ENCODE measurements around the gene SOHLH1. TPM values are rescaled to one million over a fixed set of nuclear protein-coding genes. Genes with fewer than 3 reads are reported as not detected.

The SOHLH1 gene
- total and polyA plus RNA-seq, 10 of the 15 experiments (the other 5 are each of a cell fraction or from before 2014, with no cell fraction given): not detected

DNA sequence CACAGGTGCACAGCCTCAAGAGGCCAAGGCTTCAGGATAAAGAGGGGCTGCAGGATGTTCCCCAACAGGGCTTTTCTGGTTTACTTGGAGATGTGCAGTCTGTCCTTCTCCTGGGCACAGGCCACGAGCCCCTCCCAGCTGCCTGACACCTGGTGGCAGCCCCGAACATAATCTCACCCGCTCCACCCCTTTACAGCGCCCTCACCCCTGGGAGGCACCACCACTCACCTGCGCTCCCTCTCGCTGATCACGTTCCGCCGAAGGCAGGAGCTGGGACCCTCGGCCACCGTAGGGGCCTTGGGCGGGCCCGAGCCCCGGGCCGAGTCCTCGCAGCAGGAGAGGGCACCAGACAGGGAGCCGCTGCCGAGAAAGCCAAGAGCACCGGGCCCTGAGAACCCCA is 514 bp downstream of the SOHLH1 start:
- H3K79me2 ChIP-seq (ENCODE audit: control insufficient read depth, insufficient read depth, low read length): no peaks in the 10 kb centered on the region
- FAIRE-seq (no peak), DNase-seq (ENCODE audit: low read depth, low spot score) (no peak), ATAC-seq (no peak)
- no peaks in the 10 kb centered on the region for H3K9me3 ChIP-seq (replicated peaks; ENCODE audit: control insufficient read depth, insufficient read depth, low read length)
- no peaks in the 10 kb centered on the region; a peak in 1 of 4 replicates for H3K27me3 ChIP-seq (replicated peaks in 1 of 2; ENCODE audit: control insufficient read depth in 2 of 2, insufficient read depth in 2 of 2, low read length in 1 of 2)
- no peak overlapping the region for H2AFZ ChIP-seq (ENCODE audit: control insufficient read depth, low read depth, low read length)
- H3K4me2 ChIP-seq (ENCODE audit: control insufficient read depth, insufficient read depth): no peak overlapping the region
- ChIA-PET CTCF (no interaction called here), SMC1A (ENCODE audit: uncharacterized antibody, unreplicated experiment) (no interaction called here), POLR2A (no interaction called here), RAD21 (ENCODE audit: unreplicated experiment) (no interaction called here)
- 44% methylated on average over 19 of the region's 19 CpGs for WGBS (ENCODE audit: insufficient coverage, insufficient replicate concordance, low lambda C conversion rate, missing lambda C conversion rate)
- in situ Hi-C loops (cut with MboI): no loop called here
- no peak for TF ChIP-seq EGR1 (IDR thresholded peaks at IDR 0.05; ENCODE audit: borderline replicate concordance in 1 of 2, low read depth in 2 of 2, low read length in 2 of 2)
- no peak for TF ChIP-seq ZNF217 (IDR thresholded peaks at IDR 0.05)
- TF ChIP-seq E2F4 (IDR thresholded peaks at IDR 0.05; ENCODE audit: low read depth, low read length): no peak
- TF ChIP-seq, protein P1, sequence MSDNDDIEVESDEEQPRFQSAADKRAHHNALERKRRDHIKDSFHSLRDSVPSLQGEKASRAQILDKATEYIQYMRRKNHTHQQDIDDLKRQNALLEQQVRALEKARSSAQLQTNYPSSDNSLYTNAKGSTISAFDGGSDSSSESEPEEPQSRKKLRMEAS (IDR thresholded peaks at IDR 0.05; ENCODE audit: low read depth, low read length): no peak
- no peak for TF ChIP-seq SMC3 (IDR thresholded peaks at IDR 0.05; ENCODE audit: borderline replicate concordance, low read length)
- TF ChIP-seq HDGF (IDR thresholded peaks at IDR 0.05): no peak
- no peak for TF ChIP-seq TCF12 (IDR thresholded peaks at IDR 0.05; ENCODE audit: low read depth, low read length)
- TF ChIP-seq, protein P2, sequence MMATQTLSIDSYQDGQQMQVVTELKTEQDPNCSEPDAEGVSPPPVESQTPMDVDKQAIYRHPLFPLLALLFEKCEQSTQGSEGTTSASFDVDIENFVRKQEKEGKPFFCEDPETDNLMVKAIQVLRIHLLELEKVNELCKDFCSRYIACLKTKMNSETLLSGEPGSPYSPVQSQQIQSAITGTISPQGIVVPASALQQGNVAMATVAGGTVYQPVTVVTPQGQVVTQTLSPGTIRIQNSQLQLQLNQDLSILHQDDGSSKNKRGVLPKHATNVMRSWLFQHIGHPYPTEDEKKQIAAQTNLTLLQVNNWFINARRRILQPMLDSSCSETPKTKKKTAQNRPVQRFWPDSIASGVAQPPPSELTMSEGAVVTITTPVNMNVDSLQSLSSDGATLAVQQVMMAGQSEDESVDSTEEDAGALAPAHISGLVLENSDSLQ (IDR thresholded peaks at IDR 0.05): no peak
- TF ChIP-seq BACH1 (IDR thresholded peaks at IDR 0.05; ENCODE audit: borderline replicate concordance): no peak
- TF ChIP-seq GATAD2B (conservative IDR thresholded peaks at IDR 0.05; ENCODE audit: low read depth): no peak
- no peak overlapping the region for H3K9ac ChIP-seq (ENCODE audit: control insufficient read depth, insufficient read depth, low read length)
- no peaks in the 10 kb centered on the region for H3K4me1 ChIP-seq (ENCODE audit: control insufficient read depth, insufficient read depth, low read length)
- H4K20me1 ChIP-seq (ENCODE audit: control insufficient read depth, insufficient read depth): no peaks in the 10 kb centered on the region
- H3K4me3 ChIP-seq: no peak overlapping the region
- intact Hi-C loops (cut with micrococcal nuclease; ENCODE audit: unreplicated experiment): no loop called here
- H3K36me3 ChIP-seq (ENCODE audit: control insufficient read depth in 2 of 2, insufficient read depth in 2 of 2, low read length in 1 of 2): no peaks in the 10 kb centered on the region
- BruUV-seq (replicated peaks): no TSS peak
- H3K27ac ChIP-seq (ENCODE audit: control insufficient read depth, insufficient read depth): no peak overlapping the region

Data from GM12878 (cell line).